Activated CD4-positive, CD25-positive, alpha-beta regulatory T cell treated with anti-CD3 and anti-CD28 coated beads, Interleukin-2, amount 50 U/mL, for 72 hours (primary cell): ENCODE measurements around the gene DUSP9.

Source experiments
- DNase-seq: peaks from one replicate; pipeline ENCODE4 v3.0.0; 2021

The DUSP9 gene

GRCh38 chrX:153637121-153638040 lies 9.6 kb upstream of the DUSP9 start:
- DNase-seq: no peak

DNA sequence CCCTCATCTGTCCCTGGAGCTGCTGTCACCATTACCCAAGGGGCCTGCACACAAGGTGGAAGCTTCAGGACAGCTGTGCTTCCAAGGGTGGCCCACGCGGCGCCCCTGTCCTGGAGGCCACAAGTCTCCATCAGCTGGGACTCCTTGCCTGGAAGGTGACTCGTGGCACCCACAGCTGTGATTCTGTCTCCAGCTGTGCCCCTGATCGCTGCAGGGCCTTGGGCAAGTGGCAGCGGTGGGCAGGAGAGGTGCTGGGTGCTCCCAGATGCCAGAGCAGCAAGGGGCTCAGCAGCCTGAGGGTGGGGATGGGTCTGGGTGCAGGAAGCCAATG lies 9.0 kb upstream of the DUSP9 start:
- DNase-seq: no peak

DNA sequence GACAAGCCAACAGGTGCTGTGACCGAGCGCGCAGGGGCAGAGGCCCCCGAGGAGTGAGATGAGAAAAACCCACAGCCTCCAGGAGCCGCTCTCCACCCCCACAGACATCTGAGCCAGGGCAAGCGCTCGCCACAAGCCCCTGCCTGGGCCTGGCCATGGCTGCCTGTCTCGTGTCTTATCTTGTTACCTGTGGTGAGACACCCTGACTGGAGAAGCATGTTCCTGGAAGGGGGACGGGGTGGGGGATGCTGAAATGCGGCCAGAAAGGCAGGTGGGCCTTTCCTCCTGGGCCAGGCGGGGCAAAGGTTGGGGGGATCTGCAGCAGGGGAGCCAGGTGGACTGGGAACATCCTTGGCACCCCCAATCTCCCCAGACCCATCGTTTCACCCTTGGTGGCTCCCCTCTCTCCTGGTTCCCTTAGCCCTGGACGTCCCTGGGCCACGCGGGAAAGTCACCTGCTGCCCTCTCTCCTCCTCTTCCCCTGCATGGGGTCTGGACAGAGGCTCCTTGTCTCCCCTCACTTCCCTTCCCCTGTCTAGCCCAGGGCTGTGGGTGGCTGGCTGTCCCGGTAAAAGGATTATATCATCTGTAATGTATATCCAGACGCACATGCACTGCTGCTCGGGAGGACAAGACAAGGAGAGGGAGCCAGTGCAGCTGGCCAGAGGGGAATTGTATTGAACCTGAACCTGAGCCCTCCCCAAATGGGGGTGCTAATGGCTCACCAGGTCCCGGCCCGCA lies 8.4 kb upstream of the DUSP9 start:
- DNase-seq: no peak

GRCh38 chrX:153639177-153640044 lies 7.6 kb upstream of the DUSP9 start:
- no peak for DNase-seq

GRCh38 chrX:153640045-153640686 lies 6.8 kb upstream of the DUSP9 start:
- DNase-seq: no peak

DNA sequence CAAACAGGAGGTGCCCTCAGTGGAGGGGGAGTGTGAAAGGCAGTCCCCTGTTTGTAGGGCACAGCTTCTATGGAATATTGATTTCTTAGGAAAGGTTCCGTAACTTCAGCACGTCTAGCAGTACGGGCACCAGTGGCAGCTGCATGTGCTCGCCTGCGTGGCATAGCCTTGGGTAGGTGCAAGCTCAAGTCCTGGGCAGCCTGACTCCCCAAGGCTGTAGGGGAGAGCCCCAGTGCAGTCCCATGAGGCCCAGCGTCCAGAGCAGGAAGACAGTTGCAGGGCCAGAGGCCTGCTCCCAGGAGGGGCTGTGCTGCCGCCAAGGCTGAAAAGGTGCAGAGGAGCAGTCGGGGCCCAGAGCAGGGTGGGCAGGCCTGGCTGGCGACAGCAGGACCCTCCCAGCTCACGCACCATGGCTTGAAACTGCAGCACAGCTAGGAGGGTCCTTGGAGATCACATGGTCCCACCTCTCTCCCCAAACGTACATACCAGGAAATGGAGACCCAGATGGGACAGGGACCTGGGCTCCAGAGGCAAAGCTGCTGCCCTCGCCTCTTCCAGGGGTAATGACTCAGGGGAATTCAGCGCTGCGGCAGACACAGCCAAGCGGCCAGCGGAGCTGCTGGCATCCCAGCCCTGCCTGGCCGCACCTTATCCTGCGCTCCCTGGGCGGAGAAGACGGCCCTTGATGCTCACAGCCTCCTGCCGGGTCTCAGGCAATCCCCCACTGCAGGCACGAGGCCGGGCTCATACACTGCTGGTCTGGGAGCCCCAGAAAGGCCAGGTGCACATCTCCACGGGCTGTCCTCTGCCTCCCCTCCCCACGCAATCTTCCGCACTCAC lies 6.0 kb upstream of the DUSP9 start:
- DNase-seq: no peak

- no peak for DNase-seq
These were observed 5.4 kb upstream of the DUSP9 start for GRCh38 chrX:153641627-153642026.

- DNase-seq: no peak
These were observed 4.8 kb upstream of the DUSP9 start for GRCh38 chrX:153642051-153642654.

DNA sequence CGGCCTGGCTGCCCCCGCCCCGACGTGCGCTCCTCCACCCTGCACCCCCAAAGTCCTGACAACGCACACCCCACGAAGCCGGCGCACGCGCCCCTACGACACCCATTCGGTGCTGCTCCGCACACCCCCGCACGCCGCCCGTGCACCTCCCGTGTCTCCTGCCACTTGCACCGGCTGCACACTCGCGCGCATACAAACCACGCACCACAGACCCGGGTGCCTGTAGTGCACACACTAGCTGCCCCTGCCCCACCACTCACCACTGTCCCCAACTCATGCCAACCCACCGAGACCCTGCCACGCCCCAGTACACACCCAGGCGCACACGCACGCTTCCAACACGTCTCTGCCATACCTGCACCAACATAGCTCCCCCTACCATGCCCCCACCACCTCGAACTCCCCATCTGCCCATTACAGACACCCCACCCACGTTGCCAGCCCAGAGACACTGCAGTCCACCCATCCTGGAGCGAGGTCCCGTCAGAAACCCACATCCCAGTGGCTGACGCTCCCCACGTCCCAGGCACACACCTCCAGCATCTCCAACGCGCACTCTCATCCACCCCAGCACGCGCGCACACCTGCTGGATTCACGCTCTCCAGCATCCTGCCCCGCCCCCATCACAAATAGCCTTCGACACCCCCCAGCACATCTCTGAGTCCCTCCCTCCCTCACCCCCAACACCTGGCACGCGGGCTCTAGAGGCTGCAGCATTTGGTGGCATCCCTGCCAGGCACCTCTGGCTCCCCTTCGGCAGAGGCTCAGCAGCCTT lies 4.2 kb upstream of the DUSP9 start:
- DNase-seq: no peak

DNA sequence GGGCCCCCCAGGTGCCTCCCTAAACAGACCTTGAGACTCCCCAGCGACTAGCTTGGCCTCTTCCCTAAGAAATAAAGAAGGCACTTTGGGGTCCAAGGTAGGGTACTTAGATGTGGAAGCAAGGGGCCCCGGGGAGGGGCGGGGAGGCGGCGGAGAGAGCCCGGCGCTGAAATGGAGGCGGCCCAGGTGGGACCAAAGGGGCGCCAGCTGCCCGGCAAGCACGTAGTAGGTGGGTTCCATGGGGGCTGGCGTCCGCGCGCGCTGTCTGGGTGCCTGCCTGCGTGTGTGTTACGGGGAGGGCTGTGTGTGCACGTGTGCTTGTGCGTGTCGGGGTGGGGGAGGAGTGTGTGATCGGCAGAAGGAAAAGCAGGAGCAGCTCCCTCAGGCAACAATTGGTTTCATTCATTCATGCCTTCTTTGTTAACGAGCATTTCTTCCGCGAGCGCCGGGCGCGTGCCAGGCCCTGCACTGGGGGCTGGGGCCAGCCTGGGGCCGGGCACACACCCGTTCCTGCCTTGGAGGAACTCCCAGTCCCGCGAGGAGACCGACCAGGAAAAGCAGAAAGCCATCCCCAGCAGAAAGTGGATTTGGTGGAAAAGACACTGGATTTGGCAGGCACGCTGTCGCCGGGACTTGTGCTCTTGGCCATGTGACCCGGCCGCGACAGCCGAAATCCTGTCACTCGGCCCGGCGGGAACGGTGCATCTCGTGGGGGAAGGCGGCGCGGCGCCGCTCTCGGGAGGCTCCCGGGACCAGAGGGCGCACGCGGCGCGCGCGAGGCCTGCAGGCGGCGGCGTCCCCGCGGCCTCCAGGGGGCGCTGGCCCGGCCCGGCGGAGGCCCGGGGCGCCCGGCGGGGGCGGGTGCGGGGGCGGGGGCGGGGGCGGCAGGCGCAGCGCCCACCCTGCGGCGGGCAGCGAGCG lies 3.3 kb upstream of the DUSP9 start:
- no peak for DNase-seq

DNA sequence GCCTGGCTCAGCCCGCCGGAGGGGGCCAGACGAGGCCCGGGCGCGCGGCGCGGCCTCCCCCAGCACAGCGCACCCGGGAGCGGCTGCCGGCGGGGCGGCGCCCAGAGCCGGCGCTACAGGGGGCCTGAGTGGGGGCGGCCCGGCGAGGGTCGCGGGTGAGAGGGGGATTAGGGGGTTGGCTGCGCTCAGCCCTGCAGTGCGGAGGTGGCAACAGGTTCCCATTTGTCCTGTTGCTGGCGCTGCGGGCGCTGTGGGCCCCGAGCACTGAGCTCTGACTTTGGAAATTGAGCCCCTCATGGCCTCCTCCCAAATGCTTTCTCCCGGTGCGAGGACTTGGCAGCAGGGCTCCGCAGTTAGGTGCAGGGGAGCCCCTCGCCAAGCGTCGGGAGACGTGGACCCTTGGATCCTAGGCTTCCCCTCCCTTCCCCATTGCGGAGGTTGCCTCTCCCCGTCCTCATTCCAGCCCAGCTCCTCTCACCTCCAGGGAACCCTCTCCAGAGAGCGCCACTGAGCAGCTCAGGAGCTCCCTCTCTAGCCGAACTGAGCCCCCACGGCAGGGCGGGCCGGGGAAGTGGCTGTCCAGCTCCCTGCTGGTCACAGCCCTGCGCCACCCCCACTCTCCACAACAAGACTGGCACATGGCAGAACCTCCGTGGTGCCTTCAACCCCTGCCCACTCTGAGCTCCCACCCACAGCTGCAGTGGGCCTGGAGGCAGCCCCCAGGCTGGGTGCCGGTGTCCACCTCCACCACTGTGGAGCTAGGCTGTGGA lies 2.5 kb upstream of the DUSP9 start:
- DNase-seq: no peak

DNA sequence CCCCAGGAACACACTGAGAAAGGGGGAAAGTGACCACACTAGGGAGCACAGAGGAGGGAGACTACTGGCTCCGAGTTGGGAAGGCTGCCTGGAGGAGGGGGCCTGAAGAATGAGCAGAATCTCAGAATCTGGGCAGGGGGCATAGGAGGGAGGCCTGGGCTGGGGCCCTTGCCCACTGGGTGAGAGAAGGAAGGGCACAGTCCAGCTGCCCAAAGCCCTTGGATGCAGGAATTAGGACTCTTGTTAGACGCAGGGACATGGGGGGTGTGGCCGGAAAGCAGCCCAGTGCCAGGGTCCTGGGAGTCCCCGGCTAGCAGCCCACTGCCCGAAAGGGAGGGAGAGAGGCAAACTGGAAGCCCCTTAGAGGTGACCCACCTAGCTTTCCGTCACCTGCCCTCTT lies 1.9 kb upstream of the DUSP9 start:
- DNase-seq: no peak

- DNase-seq: no peak
These were observed 998 bp upstream of the DUSP9 start for GRCh38 chrX:153645921-153646488.

DNA sequence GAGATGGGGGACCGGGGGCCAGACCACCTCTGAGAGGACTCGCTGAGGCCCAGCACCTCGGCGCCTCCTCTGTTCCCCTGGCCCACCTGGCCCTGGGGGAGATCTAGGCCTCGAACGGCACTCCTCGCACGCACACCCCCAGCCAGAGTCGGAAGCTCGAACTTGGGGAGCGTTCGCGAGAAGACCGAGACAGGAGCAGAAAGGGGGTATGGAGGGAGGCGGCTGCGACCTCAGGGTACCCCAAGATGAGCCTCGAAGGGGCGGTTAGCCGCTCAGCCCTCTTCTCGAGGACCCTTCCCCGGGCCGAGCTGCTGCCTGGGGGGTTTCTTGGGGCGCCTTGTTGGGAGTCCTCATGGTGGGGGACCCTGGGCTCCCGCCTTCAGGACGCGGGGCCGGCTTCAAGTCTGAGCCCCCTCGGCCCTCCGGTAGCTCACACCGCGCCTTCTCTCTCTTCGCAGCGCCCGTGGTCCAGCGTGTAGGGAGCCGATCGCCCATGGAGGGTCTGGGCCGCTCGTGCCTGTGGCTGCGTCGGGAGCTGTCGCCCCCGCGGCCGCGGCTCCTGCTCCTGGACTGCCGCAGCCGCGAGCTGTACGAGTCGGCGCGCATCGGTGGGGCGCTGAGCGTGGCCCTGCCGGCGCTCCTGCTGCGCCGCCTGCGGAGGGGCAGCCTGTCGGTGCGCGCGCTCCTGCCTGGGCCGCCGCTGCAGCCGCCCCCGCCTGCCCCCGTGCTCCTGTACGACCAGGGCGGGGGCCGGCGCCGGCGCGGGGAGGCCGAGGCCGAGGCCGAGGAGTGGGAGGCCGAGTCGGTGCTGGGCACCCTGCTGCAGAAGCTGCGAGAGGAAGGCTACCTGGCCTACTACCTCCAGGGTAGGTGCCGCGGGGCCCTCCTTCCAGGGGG lies 706 bp downstream of the DUSP9 start:
- no peak for DNase-seq

DNA sequence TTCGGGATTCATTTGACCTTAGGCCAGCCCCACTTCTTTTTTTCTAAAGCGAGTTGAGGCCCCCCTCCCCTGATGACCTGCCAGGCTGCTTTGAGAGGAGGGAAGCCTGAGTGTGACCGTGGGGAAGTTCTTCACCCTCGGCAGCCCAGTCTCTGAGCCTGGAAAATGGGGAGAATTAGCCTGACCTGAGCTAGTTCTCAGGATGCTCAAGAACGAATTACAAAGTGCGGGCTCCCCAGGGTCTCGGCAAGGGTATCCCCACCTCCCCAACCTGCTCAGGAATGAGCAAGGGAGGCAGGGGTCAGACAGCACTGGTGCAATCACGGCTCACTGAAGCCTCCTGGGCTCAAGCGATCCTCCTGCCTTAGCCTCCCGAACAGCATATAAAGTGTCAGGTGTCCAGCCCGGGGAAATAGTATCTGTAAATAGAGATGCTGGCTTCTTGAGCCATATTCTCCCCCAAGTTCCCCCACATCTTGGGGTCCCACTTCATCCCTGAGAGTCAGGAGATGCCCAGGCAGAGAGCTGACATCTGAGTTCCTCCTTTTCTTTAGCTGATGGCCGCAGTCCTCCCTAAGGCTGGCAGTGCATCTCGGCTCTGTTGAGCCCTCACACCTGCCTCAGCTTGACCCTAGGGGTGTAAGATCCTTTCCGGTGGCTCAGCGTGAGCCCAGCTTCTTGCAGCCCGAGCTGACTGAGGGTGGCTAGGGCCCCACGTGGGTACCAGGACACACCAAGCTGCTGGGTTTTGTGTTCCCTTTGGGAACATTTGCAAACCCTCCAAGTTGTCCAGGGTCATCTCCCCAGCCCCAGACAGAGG lies 1.6 kb downstream of the DUSP9 start:
- DNase-seq: no peak

- no peak for DNase-seq
These were observed 2.3 kb downstream of the DUSP9 start for GRCh38 chrX:153649178-153649914.
